Upper lobe of left lung (tissue), 6 donors: ENCODE measurements around the gene CPEB3. TPM values are rescaled to one million over a fixed set of nuclear protein-coding genes. Genes with fewer than 3 reads are reported as not detected.
"Not testable (repeated sequence)": the region's sequence is repeated elsewhere in the genome, so short reads cannot be mapped to it uniquely, and the experiment has no call there.

Source experiments
- ATAC-seq, 2 donors: fragments of 200-7000 bp; cut with Tn5 transposase; one replicate each; pipeline ENCODE4 v1.9.1; 2022; ENCODE audit warnings: mild to moderate bottlenecking in 2 of 2, moderate library complexity in 2 of 2; ENCODE audit not compliant: low FRiP score in 2 of 2
- DNase-seq, 2 donors: peaks; one replicate each; pipeline ENCODE4 v3.0.0-alpha.2; 2019 to 2020
- H3K27ac ChIP-seq, 4 donors: fragments of 200-600 bp; sonication (generic); one replicate each; pipeline ENCODE4 v1.5.1; 2016 to 2019
- H3K27me3 ChIP-seq, 4 donors: fragments of 200-600 bp; sonication (generic); one replicate each; pipeline ENCODE4 v1.5.1; 2017 to 2019
- H3K36me3 ChIP-seq, 4 donors: fragments of 200-600 bp; sonication (generic); one replicate each; pipeline ENCODE4 v1.5.1; 2016 to 2019
- H3K4me1 ChIP-seq, 4 donors: fragments of 200-600 bp; sonication (generic); one replicate each; pipeline ENCODE4 v1.5.1; 2018 to 2019
- H3K4me3 ChIP-seq, 4 donors: fragments of 200-600 bp; sonication (generic); one replicate each; pipeline ENCODE4 v1.5.1; 2017 to 2019; ENCODE audit warnings: mild to moderate bottlenecking in 2 of 4, moderate library complexity in 1 of 4
- H3K9me3 ChIP-seq, 4 donors: fragments of 200-600 bp; sonication (generic); one replicate each; pipeline ENCODE4 v1.5.1; 2018 to 2019
- EP300 ChIP-seq, 4 donors: sonication (generic); formaldehyde crosslinking; IDR thresholded peaks; one replicate each; pipeline ENCODE4 v1.5.1; 2017; ENCODE audit warnings: antibody characterized with exemption in 4 of 4, control low read depth in 2 of 4
- POLR2A ChIP-seq, 4 donors: fragments of 450-650 bp; IDR thresholded peaks; one replicate each; pipeline ENCODE4 v1.5.1; 2016 to 2017; ENCODE audit warnings: antibody characterized with exemption in 4 of 4, mild to moderate bottlenecking in 2 of 4
- POLR2AphosphoS5 ChIP-seq, 2 donors: sonication (generic); formaldehyde crosslinking; IDR thresholded peaks; one replicate each; pipeline ENCODE4 v1.5.1; 2017; ENCODE audit warnings: antibody characterized with exemption in 2 of 2
- WGBS, 2 donors: methylation state at CpG; one replicate each; pipeline ENCODE4 v1.1.5; 2017 to 2018; 5-methylcytosine and 5-hydroxymethylcytosine counted together
- total RNA-seq, 6 donors: library from RNA; depleted of rRNA in 4 of 6; stranded (reverse); fragments of >200 nt in 4 of 6; gene quantifications; one replicate each; pipeline versions ENCODE4 v1.1.0 to v1.2.1, GENCODE V29; 2016 to 2021
- TF ChIP-seq, protein P1 (sequence below), 6 experiments: fragments of 450-650 bp in 4 of 6; fragments of 200-600 bp in 2 of 6; sonication (generic) in 2 of 6; IDR thresholded peaks; one replicate each; pipeline ENCODE4 v1.5.1; 2016 to 2019; ENCODE audit warnings: antibody characterized with exemption in 6 of 6
- donor health status: DM: no; HTN: no; CAD: no; lungs with moderate emphysema.
- donor health status: DM: no; HTN: yes; CAD: no; lungs with severe emphysema.

CPEB3 gene
- total RNA-seq = 10 to 100 TPM in 2 of 6 donors, 1 to 10 TPM in 4; 5.2 to 12.6 (median 7.2) TPM

DNA sequence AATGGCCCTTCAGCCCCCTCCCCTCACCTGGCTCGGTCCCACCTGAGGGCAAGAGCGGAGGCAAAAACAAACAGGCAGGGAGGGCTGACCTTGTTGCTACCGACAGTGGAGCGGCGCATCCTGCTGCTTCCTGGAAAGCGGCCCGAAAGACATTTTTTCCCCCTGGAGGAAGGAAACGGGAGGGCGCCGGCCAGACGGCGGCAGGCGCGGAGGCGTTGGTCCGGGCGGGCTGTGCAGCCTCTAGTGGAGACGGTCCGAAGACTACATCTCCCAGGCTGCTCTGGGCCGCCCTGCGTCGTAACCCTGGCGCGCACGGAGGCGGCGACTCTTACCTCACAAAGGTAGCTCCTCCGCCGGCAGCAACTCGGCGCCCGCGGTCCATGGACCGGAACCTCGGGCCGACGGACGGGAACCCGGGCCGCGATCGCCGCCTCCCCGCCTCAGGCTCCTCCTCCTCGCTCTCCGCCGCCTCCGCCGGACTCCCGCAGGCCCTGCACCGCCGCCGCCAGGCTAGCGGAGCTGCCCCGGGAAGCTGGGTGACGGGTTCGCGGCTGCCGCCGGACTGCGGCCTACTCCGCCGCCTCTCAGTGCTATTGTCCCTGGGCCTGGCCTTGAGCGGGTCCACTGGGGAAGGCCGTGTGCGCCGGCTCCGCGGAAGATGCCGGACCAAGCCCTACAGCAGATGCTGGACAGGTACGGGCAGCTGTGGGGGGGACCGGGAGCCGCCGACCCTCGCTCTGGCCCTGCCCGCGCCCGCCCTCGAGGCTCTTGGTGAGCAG lies at the start of gene CPEB3, which contains the start of gene MARCHF5:
CPEB3 (minus strand) TSS at position 242 of the 779 bp plus-strand sequence. CDS start 50,728 bp downstream, outside the sequence.
MARCHF5 (plus strand) TSS at position 331 of the 779 bp plus-strand sequence; CDS start at position 659, 328 bp downstream.
- 0 to 1% methylated on average over 33 to 44 of the region's 79 CpGs for WGBS, 2 donors
- Histone ChIP-seq H3K27ac (peak within 1 kb of the TSS; percentile 91 to 99 (median 96)), H3K27me3 (no peaks in the 10 kb centered on the region), H3K4me3 (peak within 1 kb of the TSS; percentile 63 to 99 (median 90)), H3K36me3 (peaks cover 0 to 6% (median 0%) of the 10 kb centered on the region in 4 donors), H3K4me1 (peaks cover 8 to 26% (median 17%) of the 10 kb centered on the region in 4 donors), H3K9me3 (no peaks in the 10 kb centered on the region)
- peak; percentile 99 to 100 for ATAC-seq
- DNase-seq = peak; percentile 98
- TF ChIP-seq POLR2A (IDR thresholded peaks at IDR 0.05) = peak in 3 of 4 donors; percentile 74 to 86 (median 83)
- TF ChIP-seq EP300 (IDR thresholded peaks at IDR 0.05) = peak in 1 of 4 donors; percentile 74
- TF ChIP-seq, protein P1, sequence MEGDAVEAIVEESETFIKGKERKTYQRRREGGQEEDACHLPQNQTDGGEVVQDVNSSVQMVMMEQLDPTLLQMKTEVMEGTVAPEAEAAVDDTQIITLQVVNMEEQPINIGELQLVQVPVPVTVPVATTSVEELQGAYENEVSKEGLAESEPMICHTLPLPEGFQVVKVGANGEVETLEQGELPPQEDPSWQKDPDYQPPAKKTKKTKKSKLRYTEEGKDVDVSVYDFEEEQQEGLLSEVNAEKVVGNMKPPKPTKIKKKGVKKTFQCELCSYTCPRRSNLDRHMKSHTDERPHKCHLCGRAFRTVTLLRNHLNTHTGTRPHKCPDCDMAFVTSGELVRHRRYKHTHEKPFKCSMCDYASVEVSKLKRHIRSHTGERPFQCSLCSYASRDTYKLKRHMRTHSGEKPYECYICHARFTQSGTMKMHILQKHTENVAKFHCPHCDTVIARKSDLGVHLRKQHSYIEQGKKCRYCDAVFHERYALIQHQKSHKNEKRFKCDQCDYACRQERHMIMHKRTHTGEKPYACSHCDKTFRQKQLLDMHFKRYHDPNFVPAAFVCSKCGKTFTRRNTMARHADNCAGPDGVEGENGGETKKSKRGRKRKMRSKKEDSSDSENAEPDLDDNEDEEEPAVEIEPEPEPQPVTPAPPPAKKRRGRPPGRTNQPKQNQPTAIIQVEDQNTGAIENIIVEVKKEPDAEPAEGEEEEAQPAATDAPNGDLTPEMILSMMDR (IDR thresholded peaks at IDR 0.05) = peak; percentile 67 to 98 (median 94)
- TF ChIP-seq POLR2AphosphoS5 (IDR thresholded peaks at IDR 0.05) = peak; percentile 81 to 94

DNA sequence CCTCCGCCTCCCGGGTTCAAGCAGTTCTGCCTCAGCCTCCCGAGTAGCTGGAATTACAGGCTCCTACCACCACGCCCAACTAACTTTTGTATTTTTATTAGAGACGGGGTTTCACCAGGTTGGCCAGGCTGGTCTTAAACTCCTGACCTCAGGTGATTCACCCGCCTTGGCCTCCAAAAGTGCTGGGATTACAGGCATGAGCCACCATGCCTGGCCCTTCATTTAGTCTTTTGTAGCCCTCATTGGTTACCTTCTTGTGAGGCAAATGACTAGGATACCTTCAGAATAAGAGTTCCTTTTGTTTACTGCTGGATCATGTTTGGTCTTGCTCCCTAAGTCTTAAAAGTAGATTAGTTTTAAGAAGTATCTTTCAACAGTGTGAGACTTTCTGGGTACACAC lies 39.0 kb upstream of the CPEB3 start:
- not testable (repeated sequence) for H3K27ac ChIP-seq, H3K4me1 ChIP-seq, H3K4me3 ChIP-seq, ATAC-seq, DNase-seq, H3K9me3 ChIP-seq, H3K36me3 ChIP-seq, H3K27me3 ChIP-seq
- WGBS, 2 donors = 77 to 97% methylated on average over 6 of the region's 6 CpGs

DNA sequence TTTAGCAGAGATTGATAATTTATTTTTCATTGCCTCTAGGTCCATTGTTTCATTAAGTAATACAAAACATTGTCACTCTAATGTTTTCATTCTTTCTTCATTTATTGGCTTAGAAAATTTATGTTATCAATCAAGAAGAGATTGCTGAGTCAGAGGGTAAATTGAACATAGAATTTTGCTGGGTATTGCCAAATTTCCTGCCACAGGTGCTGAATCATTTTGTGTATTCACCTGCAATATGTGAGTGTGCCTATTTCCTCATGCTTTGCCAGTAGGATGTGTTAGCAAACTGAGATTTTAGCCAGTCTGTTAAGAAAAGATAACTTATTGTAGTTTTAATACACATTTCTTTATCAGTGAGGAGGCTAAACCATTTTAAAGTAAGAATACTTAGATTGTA lies 38.1 kb upstream of the CPEB3 start:
- no peak overlapping the region for H3K4me3 ChIP-seq
- DNase-seq = no peak
- H3K27me3 ChIP-seq = no peaks in the 10 kb centered on the region
- TF ChIP-seq POLR2A (IDR thresholded peaks at IDR 0.05) (no peak), POLR2AphosphoS5 (IDR thresholded peaks at IDR 0.05) (no peak), EP300 (IDR thresholded peaks at IDR 0.05) (no peak)
- TF ChIP-seq, protein P1 (IDR thresholded peaks at IDR 0.05) = no peak
- no peak overlapping the region for H3K27ac ChIP-seq
- H3K36me3 ChIP-seq = no peaks in the 10 kb centered on the region
- no peaks in the 10 kb centered on the region for H3K9me3 ChIP-seq
- peaks cover 0 to 7% (median 0%) of the 10 kb centered on the region in 4 donors for H3K4me1 ChIP-seq
- no peak for ATAC-seq

DNA sequence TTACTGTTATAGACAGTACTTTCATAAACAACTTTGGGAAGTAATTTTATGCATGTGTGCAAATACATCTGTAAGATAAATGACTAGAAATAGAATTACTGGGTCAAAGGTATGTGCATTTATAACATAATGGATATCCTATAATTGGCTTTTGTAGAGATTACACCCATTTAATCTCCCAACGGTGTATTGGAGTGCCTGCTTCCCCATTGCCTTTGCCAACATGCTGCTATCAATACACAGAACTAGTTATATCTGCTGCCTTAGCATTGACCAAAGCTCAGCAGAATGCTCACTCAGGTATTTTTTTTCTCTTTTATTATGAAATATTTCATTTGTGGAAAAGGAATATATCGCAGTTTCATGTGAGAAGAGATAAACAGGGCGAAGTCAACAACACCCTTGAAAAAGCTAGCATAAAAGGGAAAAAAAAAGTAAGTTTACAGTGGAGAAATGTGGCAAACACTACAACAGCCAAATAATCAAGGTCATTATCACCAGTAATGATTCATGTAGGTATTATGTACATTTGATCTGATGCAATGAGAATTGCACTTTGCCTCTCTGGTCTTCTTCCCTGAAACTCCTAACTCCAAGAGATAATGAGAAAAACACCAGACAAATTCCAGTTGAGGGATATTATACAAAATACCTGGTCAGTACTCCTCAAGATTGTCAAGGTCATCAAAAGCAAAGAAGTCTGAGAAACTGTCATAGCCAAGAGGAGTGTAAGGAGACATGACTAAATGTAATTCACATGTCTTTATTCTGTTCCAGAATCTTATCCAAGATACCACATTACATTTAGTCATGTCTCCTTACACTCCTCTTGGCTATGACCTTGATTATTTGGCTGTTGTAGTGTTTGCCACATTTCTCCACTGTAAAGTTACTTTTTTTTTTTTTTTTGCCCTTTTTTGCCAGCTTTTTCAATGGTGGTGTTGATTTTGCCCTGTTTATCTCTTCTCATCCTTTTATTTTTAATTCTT lies 36.9 kb upstream of the CPEB3 start:
- no peak overlapping the region for H3K4me3 ChIP-seq
- ATAC-seq (no peak), DNase-seq (no peak)
- no peaks in the 10 kb centered on the region for H3K9me3 ChIP-seq
- H3K4me1 ChIP-seq = peaks cover 0 to 7% (median 0%) of the 10 kb centered on the region in 4 donors
- no peak overlapping the region for H3K27ac ChIP-seq
- TF ChIP-seq POLR2AphosphoS5 (IDR thresholded peaks at IDR 0.05) (no peak), POLR2A (IDR thresholded peaks at IDR 0.05) (no peak), EP300 (IDR thresholded peaks at IDR 0.05) (no peak)
- TF ChIP-seq, protein P1 (IDR thresholded peaks at IDR 0.05) = no peak
- no peaks in the 10 kb centered on the region for H3K27me3 ChIP-seq
- H3K36me3 ChIP-seq = no peaks in the 10 kb centered on the region
- 95 to 97% methylated on average over 3 of the region's 3 CpGs for WGBS, 2 donors

DNA sequence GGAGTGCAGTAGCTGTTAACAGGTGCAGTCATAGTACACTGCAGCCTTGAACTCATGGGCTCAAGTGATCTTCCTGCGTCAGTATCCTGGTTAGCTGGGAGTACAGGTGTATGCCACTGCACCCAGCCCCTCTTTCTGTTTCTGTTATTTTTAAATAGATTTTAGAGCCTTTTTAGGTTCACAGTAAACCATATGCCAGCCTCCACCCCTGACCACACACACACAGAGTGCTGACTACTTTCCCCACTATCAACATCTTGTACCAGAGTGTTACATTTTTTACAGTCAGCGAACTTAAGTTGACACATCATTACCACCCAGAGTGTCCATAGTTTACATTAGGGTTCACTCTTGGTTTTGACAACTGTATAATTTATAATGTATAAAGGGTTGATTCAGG lies 32.2 kb upstream of the CPEB3 start:
- peaks cover 0 to 6% (median 2%) of the 10 kb centered on the region in 4 donors for H3K36me3 ChIP-seq
- ATAC-seq (no peak), DNase-seq (no peak)
- no peaks in the 10 kb centered on the region for H3K4me1 ChIP-seq
- TF ChIP-seq EP300 (IDR thresholded peaks at IDR 0.05) = no peak
- TF ChIP-seq, protein P1 (IDR thresholded peaks at IDR 0.05) = no peak
- no peak for TF ChIP-seq POLR2A (IDR thresholded peaks at IDR 0.05)
- no peak for TF ChIP-seq POLR2AphosphoS5 (IDR thresholded peaks at IDR 0.05)
- no peaks in the 10 kb centered on the region for H3K9me3 ChIP-seq
- no peak overlapping the region for H3K27ac ChIP-seq
- no peaks in the 10 kb centered on the region for H3K27me3 ChIP-seq
- H3K4me3 ChIP-seq = no peak overlapping the region
- WGBS, 2 donors = 86 to 91% methylated on average over 2 of the region's 2 CpGs
